IMR-90 (cell line): ENCODE results near the gene CTNNA2. TPM values are rescaled to one million over a fixed set of nuclear protein-coding genes. Genes with fewer than 3 reads are reported as not detected.

Source experiments
- ATAC-seq: fragments of 200-7000 bp; cut with Tn5 transposase; 2 replicates; pipeline ENCODE4 v1.9.1; 2020; ENCODE audit warnings: low read depth, mild to moderate bottlenecking, moderate library complexity
- BruUV-seq: library from RNA; stranded (reverse); fragments of 400-500 nt; replicated peaks from 2 replicates; lab custom pipeline; 2021; lab: Mats Ljungman, UMichigan
- CTCF ChIA-PET: fragments of 300-600 bp; formaldehyde crosslinking; extraction: SDS; loops from one replicate; lab custom pipeline; 2021; ENCODE audit warnings: antibody characterized with exemption; lab: Yijun Ruan, JAX
- POLR2A ChIA-PET: fragments of 300-600 bp; sonication (Branson Sonifier 250); formaldehyde crosslinking; loops from one replicate; lab custom pipeline; 2022; ENCODE audit warnings: antibody characterized with exemption; ENCODE audit not compliant: unreplicated experiment; lab: Charles Lee
- DNase-seq: peaks from one replicate; pipeline ENCODE4 v3.0.0; 2013
- H2AFZ ChIP-seq: replicated peaks from 2 replicates; pipeline ENCODE3; 2013; ENCODE audit warnings: low read length, mild to moderate bottlenecking; ENCODE audit not compliant: poor library complexity
- H2AK5ac ChIP-seq: 2 replicates; pipeline ENCODE4 v1.6.1; 2013; ENCODE audit warnings: low read depth, low read length, inconsistent platforms
- H2AK9ac ChIP-seq: replicated peaks from 2 replicates; pipeline ENCODE3; 2013; ENCODE audit warnings: mild to moderate bottlenecking, low read depth, low read length, moderate library complexity; ENCODE audit not compliant: poor library complexity
- H2BK120ac ChIP-seq: 2 replicates; pipeline ENCODE4 v1.6.1; 2013; ENCODE audit warnings: low read depth, low read length, inconsistent platforms
- H2BK15ac ChIP-seq: 3 replicates; pipeline ENCODE4 v1.6.1; 2013; ENCODE audit warnings: low read depth, low read length, inconsistent platforms
- H2BK20ac ChIP-seq: 2 replicates; pipeline ENCODE4 v1.6.1; 2013; ENCODE audit warnings: low read depth, mild to moderate bottlenecking, inconsistent platforms, low read length, moderate library complexity
- H2BK5ac ChIP-seq: 2 replicates; pipeline ENCODE4 v1.6.1; 2013; ENCODE audit warnings: mild to moderate bottlenecking, low read depth, low read length, inconsistent platforms; ENCODE audit not compliant: poor library complexity, severe bottlenecking
- H3K14ac ChIP-seq: replicated peaks from 2 replicates; pipeline ENCODE4 v1.6.1; 2013; ENCODE audit warnings: low read depth, low read length, inconsistent platforms
- H3K18ac ChIP-seq: 2 replicates; pipeline ENCODE4 v1.6.1; 2013; ENCODE audit warnings: low read depth, low read length, control low read depth
- H3K23ac ChIP-seq: 2 replicates; pipeline ENCODE4 v1.6.1; 2013; ENCODE audit warnings: low read depth, low read length, inconsistent platforms
- H3K27ac ChIP-seq: 2 replicates; pipeline ENCODE4 v1.5.1; 2013; ENCODE audit warnings: mild to moderate bottlenecking, control low read depth, low read length; ENCODE audit not compliant: insufficient read depth
- H3K27me3 ChIP-seq: 2 replicates; pipeline ENCODE4 v1.6.1; 2013; ENCODE audit warnings: low read length; ENCODE audit not compliant: control insufficient read depth, insufficient read depth
- H3K36me3 ChIP-seq: 2 replicates; pipeline ENCODE4 v1.6.1; 2013; ENCODE audit warnings: low read length, mixed read lengths; ENCODE audit not compliant: control insufficient read depth, insufficient read depth
- H3K4ac ChIP-seq: 2 replicates; pipeline ENCODE4 v1.6.1; 2013; ENCODE audit warnings: low read depth, low read length, inconsistent platforms
- H3K4me1 ChIP-seq: 2 replicates; pipeline ENCODE4 v1.6.1; 2013; ENCODE audit warnings: low read length, mixed read lengths; ENCODE audit not compliant: control insufficient read depth, insufficient read depth
- H3K4me2 ChIP-seq: 2 replicates; pipeline ENCODE4 v1.6.1; 2013; ENCODE audit warnings: low read depth, mild to moderate bottlenecking, control low read depth, low read length, moderate library complexity
- H3K4me3 ChIP-seq: 2 replicates; pipeline ENCODE4 v1.5.1; 2013; ENCODE audit warnings: low read depth, mild to moderate bottlenecking, control low read depth, low read length, moderate library complexity; ENCODE audit not compliant: insufficient read depth
- H3K56ac ChIP-seq: 2 replicates; pipeline ENCODE4 v1.6.1; 2013; ENCODE audit warnings: low read length, inconsistent platforms; ENCODE audit not compliant: insufficient read depth; ENCODE audit errors: extremely low read depth
- H3K79me1 ChIP-seq, 2 experiments: 2 replicates each; pipeline ENCODE4 v1.6.1; 2013; ENCODE audit warnings: low read length in 2 of 2, inconsistent platforms in 1 of 2, low read depth in 1 of 2
- H3K9ac ChIP-seq: 2 replicates; pipeline ENCODE4 v1.6.1; 2013; ENCODE audit warnings: low read depth, low read length, control low read depth
- H3K9me1 ChIP-seq: 2 replicates; pipeline ENCODE4 v1.6.1; 2013; ENCODE audit warnings: low read length, inconsistent platforms; ENCODE audit not compliant: insufficient read depth
- H3K9me3 ChIP-seq: 2 replicates; pipeline ENCODE4 v1.6.1; 2013; ENCODE audit warnings: low read length; ENCODE audit not compliant: control insufficient read depth, insufficient read depth
- H4K20me1 ChIP-seq: 2 replicates; pipeline ENCODE4 v1.6.1; 2013; ENCODE audit warnings: low read length, inconsistent platforms; ENCODE audit not compliant: insufficient read depth
- H4K5ac ChIP-seq: 2 replicates; pipeline ENCODE4 v1.6.1; 2013; ENCODE audit warnings: mild to moderate bottlenecking, low read depth, low read length, control low read depth
- H4K8ac ChIP-seq, 2 experiments: 2 replicates each; pipeline ENCODE4 v1.6.1; 2013; ENCODE audit warnings: low read depth in 2 of 2, low read length in 2 of 2, control low read depth in 1 of 2, inconsistent platforms in 1 of 2
- H4K91ac ChIP-seq: 2 replicates; pipeline ENCODE4 v1.6.1; 2013; ENCODE audit warnings: low read depth, low read length, inconsistent platforms; ENCODE audit not compliant: insufficient read depth
- CEBPB ChIP-seq: IDR thresholded peaks from 2 replicates; pipeline ENCODE4 v1.6.1; 2012; ENCODE audit warnings: low read depth, low read length, improper control_type of control experiment
- MAFK ChIP-seq: IDR thresholded peaks from 2 replicates; pipeline ENCODE4 v1.6.1; 2012; ENCODE audit warnings: low read depth, low read length, improper control_type of control experiment
- USF2 ChIP-seq: fragments of 150-350 bp; IDR thresholded peaks from 2 replicates; pipeline ENCODE4 v1.6.1; 2017; ENCODE audit warnings: mild to moderate bottlenecking, antibody characterized with exemption, low read length, low read depth
- WGBS, 2 experiments: methylation state at CpG; one replicate each; pipeline versions ENCODE4 v1.1.5 to v1.1.7; 2013; ENCODE audit warnings: missing lambda C conversion rate in 2 of 2; ENCODE audit not compliant: insufficient read length in 1 of 2; ENCODE audit errors: extremely low coverage in 2 of 2; 5-methylcytosine and 5-hydroxymethylcytosine counted together
- dilution Hi-C: fragments of 300-500 bp; cut with HindIII; formaldehyde crosslinking; loops from one replicate; pipeline ENCODE4 v1.14.3; 2018; ENCODE audit warnings: low sequenced_read_pairs; ENCODE audit not compliant: unreplicated experiment
- in situ Hi-C: fragments of 300-500 bp; cut with MboI; formaldehyde crosslinking; loops from 3 replicates; pipeline ENCODE4 v1.14.3; 2019; ENCODE audit warnings: low sequenced_read_pairs, inconsistent platforms, mixed read lengths
- intact Hi-C: fragments of 100-400 bp; cut with micrococcal nuclease; formaldehyde crosslinking; loops from 2 replicates; pipeline ENCODE4 v1.10.0; 2022
- polyA plus RNA-seq, 3 experiments: library from polyadenylated mRNA; depleted of rRNA; stranded (reverse); fragments of >200 nt; gene quantifications; 2 replicates each; pipeline ENCODE4 v1.2.3, GENCODE V29; 2012; ENCODE audit warnings: low replicate concordance in 1 of 3
- total RNA-seq: library from RNA; depleted of rRNA; stranded (reverse); fragments of >200 nt; gene quantifications from 2 replicates; pipeline ENCODE4 v1.2.3, GENCODE V29; 2012

Gene CTNNA2
- total and polyA plus RNA-seq, 2 of the 4 experiments (the other 2 are of a cell fraction): not detected

- Histone ChIP-seq H2BK20ac (no peak overlapping the region), H3K9ac (no peak overlapping the region), H3K36me3 (no peaks in the 10 kb centered on the region), H3K9me1 (no peaks in the 10 kb centered on the region), H2BK5ac (no peak overlapping the region), H3K79me1 (no peaks in the 10 kb centered on the region), H3K18ac (no peak overlapping the region), H3K27me3 (no peaks in the 10 kb centered on the region), H3K14ac (no peak overlapping the region), H2AK5ac (no peak overlapping the region), H4K8ac (no peak overlapping the region), H4K20me1 (no peaks in the 10 kb centered on the region), H3K23ac (no peak overlapping the region), H2BK15ac (no peak overlapping the region), H3K4me1 (no peaks in the 10 kb centered on the region), H3K4me3 (no peak overlapping the region), H3K9me3 (no peaks in the 10 kb centered on the region; the same call in 1 of the 2 replicates), H3K27ac (no peak overlapping the region), H2AFZ (no peak overlapping the region), H3K4ac (no peak overlapping the region), H3K56ac (no peak overlapping the region), H4K5ac (no peak overlapping the region), H2AK9ac (no peak overlapping the region), H3K4me2 (no peak overlapping the region), H4K91ac (no peak overlapping the region), H2BK120ac (no peak overlapping the region)
- dilution Hi-C loops: no loop called here
- in situ Hi-C loops: no loop called here
- intact Hi-C loops: no loop called here
- ChIA-PET CTCF (no interaction called here), POLR2A (no interaction called here)
- DNase-seq: no peak
- ATAC-seq: no peak
- no TSS peak for BruUV-seq
- TF ChIP-seq USF2 (no peak), CEBPB (peak; percentile 58), MAFK (no peak)
- WGBS, 2 experiments: no CpG with 5 or more reads among the region's 6 CpGs
These were observed 108.4 kb downstream of the CTNNA2 start for GRCh38 chr2:79621252-79621651.
